Thyroid gland (tissue), 4 donors: ENCODE measurements around the gene REEP1.

Experiments
- CTCF ChIP-seq, 6 experiments: fragments of 200-600 bp in 3 of 6; fragments of 450-650 bp in 3 of 6; sonication (generic) in 3 of 6; IDR thresholded peaks; one replicate each; pipeline ENCODE4 v1.5.1; 2016 to 2019; ENCODE audit warnings: antibody characterized with exemption in 6 of 6, mild to moderate bottlenecking in 2 of 6, inconsistent platforms in 1 of 6, moderate library complexity in 1 of 6
- POLR2A ChIP-seq, 2 donors: fragments of 450-650 bp; IDR thresholded peaks; one replicate each; pipeline ENCODE4 v1.6.1; 2017; ENCODE audit warnings: antibody characterized with exemption in 2 of 2, mild to moderate bottlenecking in 2 of 2, moderate library complexity in 1 of 2

DNA sequence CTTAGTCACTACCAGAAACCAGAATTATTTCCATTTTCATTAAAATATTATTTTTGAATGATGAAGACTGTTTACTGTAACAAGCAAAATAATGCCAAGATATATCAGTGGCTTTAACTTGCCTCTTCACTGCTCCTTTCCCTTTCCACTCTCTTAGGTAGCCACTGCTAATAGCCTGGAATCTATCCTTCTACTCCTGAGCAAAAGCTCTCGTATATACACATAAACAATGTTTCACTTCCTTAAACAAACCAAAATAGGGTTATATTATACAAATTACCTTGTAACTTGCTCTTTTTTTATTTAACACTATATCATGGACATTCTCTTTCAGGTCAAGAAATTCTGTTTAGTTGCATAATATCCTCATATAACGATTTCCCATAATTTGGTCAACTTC is 163.0 kb downstream of the REEP1 start:
- TF ChIP-seq CTCF (IDR thresholded peaks at IDR 0.05) (no peak), POLR2A (IDR thresholded peaks at IDR 0.05) (no peak)
